Adrenal gland (tissue), 12 donors: ENCODE measurements around the gene PACSIN1. TPM values are rescaled to one million over a fixed set of nuclear protein-coding genes. Genes with fewer than 3 reads are reported as not detected.
"Not testable (repeated sequence)": the region's sequence is repeated elsewhere in the genome, so short reads cannot be mapped to it uniquely, and the experiment has no call there.

Experiments used
- DNase-seq, 7 donors: peaks; one replicate each; pipeline ENCODE4 v3.0.0-alpha.2; 2019 to 2020
- H3K27ac ChIP-seq, 5 donors: fragments of 200-600 bp; sonication (generic) in 4 of 5; 1 replicate in 3 of 5; 2 replicates in 2 of 5; pipeline versions ENCODE4 v1.5.1 to v1.8.0; 2016 to 2020; ENCODE audit warnings: mild to moderate bottlenecking in 1 of 5
- H3K27me3 ChIP-seq: fragments of 200-600 bp; 2 replicates; pipeline ENCODE4 v1.8.0; 2021
- H3K36me3 ChIP-seq, 2 donors: fragments of 200-600 bp; replicated peaks in 1 of 2; 1 replicate in 1 of 2; 2 replicates in 1 of 2; pipeline versions ENCODE4 v1.5.1 to v1.8.0; 2018 to 2022
- H3K4me1 ChIP-seq, 2 donors: fragments of 200-600 bp; replicated peaks in 1 of 2; 1 replicate in 1 of 2; 2 replicates in 1 of 2; pipeline versions ENCODE4 v1.5.1 to v1.8.0; 2018 to 2021
- H3K4me3 ChIP-seq, 4 donors: fragments of 200-600 bp; sonication (generic) in 3 of 4; one replicate each; pipeline ENCODE4 v1.5.1; 2016 to 2018
- H3K9me3 ChIP-seq, 3 donors: fragments of 200-600 bp; sonication (generic) in 1 of 3; replicated peaks in 1 of 3; 1 replicate in 2 of 3; 2 replicates in 1 of 3; pipeline versions ENCODE4 v1.5.1 to v1.8.0; 2016 to 2021
- CTCF ChIP-seq, 6 experiments: fragments of 450-650 bp in 4 of 6; fragments of 200-600 bp in 2 of 6; sonication (generic) in 1 of 6; IDR thresholded peaks; 1 replicate in 5 of 6; 2 replicates in 1 of 6; pipeline versions ENCODE4 v1.5.1 to v1.8.0; 2016 to 2021; ENCODE audit warnings: antibody characterized with exemption in 6 of 6, mild to moderate bottlenecking in 2 of 6, moderate library complexity in 1 of 6
- POLR2A ChIP-seq, 2 donors: fragments of 450-650 bp; IDR thresholded peaks; one replicate each; pipeline ENCODE4 v1.6.1; 2017; ENCODE audit warnings: antibody characterized with exemption in 2 of 2, mild to moderate bottlenecking in 2 of 2, moderate library complexity in 1 of 2
- WGBS, 4 donors: extraction: QIAGEN DNeasy Blood & Tissue Kit in 2 of 4; methylation state at CpG; one replicate each; pipeline versions ENCODE4 v1.1.5 to v1.1.7; 2013 to 2017; 5-methylcytosine and 5-hydroxymethylcytosine counted together
- intact Hi-C, 2 donors: fragments of 100-400 bp; cut with DNase I; formaldehyde crosslinking; loops; one replicate each; pipeline versions ENCODE4 v1.14.1 to v1.15.0; 2022 to 2023
- polyA plus RNA-seq, 3 donors: library from polyadenylated mRNA; stranded (reverse); fragments of 200-250 nt in 2 of 3; fragments of 350-450 nt in 1 of 3; fragmentation: Illumina TruSeq in 1 of 3; extraction: RNeasy Lipid Tissue Mini Kit (QIAGEN cat#74804) in 1 of 3; gene quantifications; one replicate each; pipeline ENCODE4 v1.2.3, GENCODE V29; 2013 to 2014
- total RNA-seq, 9 donors: library from RNA; depleted of rRNA in 4 of 9; stranded (reverse); fragments of >200 nt in 4 of 9; fragments of 120-200 nt in 1 of 9; fragmentation: NEBNext Ultra II Directional in 1 of 9; extraction: Animal tissue kit (Norgen Biotek cat#: 25700) in 1 of 9; gene quantifications; one replicate each; pipeline versions ENCODE4 v1.1.0 to v1.2.4, GENCODE V29; 2013 to 2023
- donor health status: healthy with polysubstance abuse.
- donor health status: Bipolar disorder and iron deficiency.
- donor health status: DM: yes; HTN: yes; CAD: no.
- donor health status: DM: no; HTN: no; CAD: no.
- donor health status: DM: no; HTN: no; CAD: no.
- donor health status: DM: yes; HTN: yes; CAD: no.

The PACSIN1 gene
- total and polyA plus RNA-seq, 12 donors, result 0.19 to 2.9 (median 0.73) TPM; not detected in 2

- H3K27ac ChIP-seq, result no peak overlapping the region
- DNase-seq, result peak in 4 of 7 donors; percentile 43 to 56 (median 52)
- no peaks in the 10 kb centered on the region for H3K4me1 ChIP-seq
- H3K36me3 ChIP-seq, result no peaks in the 10 kb centered on the region
- intact Hi-C loops, result no loop called here
- no peak overlapping the region for H3K4me3 ChIP-seq
- no peak for TF ChIP-seq POLR2A (IDR thresholded peaks at IDR 0.05)
- TF ChIP-seq CTCF (IDR thresholded peaks at IDR 0.05), result no peak
- no peaks in the 10 kb centered on the region for H3K27me3 ChIP-seq
- H3K9me3 ChIP-seq, result no peaks in the 10 kb centered on the region
- WGBS, 4 donors, result 44 to 51% (median 46%) methylated on average over 5 to 7 of the region's 7 CpGs
These were observed 10.0 kb downstream of the PACSIN1 start for GRCh38 chr6:34475767-34476328.

GRCh38 chr6:34476447-34476846, 10.6 kb downstream of the PACSIN1 start:
- WGBS, 4 donors, result 75 to 84% (median 83%) methylated on average over 5 of the region's 5 CpGs; no CpG with 5 or more reads in 1 of the 4 donors
- no peak for DNase-seq
- Histone ChIP-seq H3K9me3 (no peaks in the 10 kb centered on the region), H3K36me3 (no peaks in the 10 kb centered on the region), H3K27ac (no peak overlapping the region), H3K4me1 (no peaks in the 10 kb centered on the region), H3K4me3 (no peak overlapping the region), H3K27me3 (no peaks in the 10 kb centered on the region)
- TF ChIP-seq POLR2A (IDR thresholded peaks at IDR 0.05) (no peak), CTCF (IDR thresholded peaks at IDR 0.05) (no peak)
- intact Hi-C loops, result no loop called here

GRCh38 chr6:34476921-34477320, 11.0 kb downstream of the PACSIN1 start:
- WGBS, 4 donors, result 72 to 84% (median 76%) methylated on average over 3 to 5 of the region's 5 CpGs
- no peaks in the 10 kb centered on the region for H3K4me1 ChIP-seq
- intact Hi-C loops, result no loop called here

GRCh38 chr6:34478796-34479195, 12.9 kb downstream of the PACSIN1 start:
- Histone ChIP-seq H3K4me3 (no peak overlapping the region), H3K36me3 (no peaks in the 10 kb centered on the region), H3K27ac (no peak overlapping the region), H3K27me3 (no peaks in the 10 kb centered on the region), H3K9me3 (no peaks in the 10 kb centered on the region), H3K4me1 (no peaks in the 10 kb centered on the region)
- intact Hi-C loops, result no loop called here
- 87 to 100% (median 93%) methylated on average over 4 of the region's 4 CpGs for WGBS, 4 donors
- TF ChIP-seq POLR2A (IDR thresholded peaks at IDR 0.05) (no peak), CTCF (IDR thresholded peaks at IDR 0.05) (no peak)
- no peak for DNase-seq

More at GRCh38 chr6:34476921-34477320, 11.0 kb downstream of the PACSIN1 start:
- TF ChIP-seq POLR2A (IDR thresholded peaks at IDR 0.05) (no peak), CTCF (IDR thresholded peaks at IDR 0.05) (no peak)
- H3K36me3 ChIP-seq, result no peaks in the 10 kb centered on the region
- DNase-seq, result no peak
- no peak overlapping the region for H3K4me3 ChIP-seq
- H3K9me3 ChIP-seq, result no peaks in the 10 kb centered on the region
- H3K27me3 ChIP-seq, result no peaks in the 10 kb centered on the region
- H3K27ac ChIP-seq, result no peak overlapping the region

GRCh38 chr6:34483781-34484180, 17.9 kb downstream of the PACSIN1 start:
- intact Hi-C loops, DNase-seq, H3K4me3 ChIP-seq, H3K27me3 ChIP-seq, H3K9me3 ChIP-seq, H3K4me1 ChIP-seq, H3K36me3 ChIP-seq, H3K27ac ChIP-seq: not testable (repeated sequence)
- WGBS, 4 donors, result 92 to 96% (median 96%) methylated on average over 2 to 5 of the region's 5 CpGs
